ENCODE results near the gene AGA.

Gene AGA

GRCh38 chr4:177400030-177400429 is 42.2 kb downstream of the AGA start:
- Histone ChIP-seq H3K23ac (ENCODE audit: low read length in 2 of 2) (no peak overlapping the region), H3K36me3 (ENCODE audit: control insufficient read depth in 1 of 2, insufficient read depth in 2 of 2, low read depth in 1 of 2, low read length in 2 of 2) (no peaks in the 10 kb centered on the region), H3K4me2 (ENCODE audit: low read length, poor library complexity, severe bottlenecking) (no peak overlapping the region), H2BK120ac (ENCODE audit: low read depth, low read length) (no peak overlapping the region), H3K4me3 (ENCODE audit: insufficient read depth in 1 of 2, low read depth in 1 of 2, low read length in 2 of 2) (no peak overlapping the region), H4K8ac (ENCODE audit: low read length) (no peak overlapping the region), H3K27ac (ENCODE audit: low read length, poor library complexity, severe bottlenecking) (no peak overlapping the region), H2BK15ac (ENCODE audit: low read depth, poor library complexity, severe bottlenecking) (no peak overlapping the region), H4K91ac (ENCODE audit: low read length) (no peak overlapping the region), H2AFZ (ENCODE audit: low read depth, low read length) (no peak overlapping the region), H3K4me1 (ENCODE audit: control insufficient read depth, insufficient read depth, low read depth, low read length) (no peaks in the 10 kb centered on the region), H3K4ac (ENCODE audit: low read depth in 1 of 2, low read length in 2 of 2) (no peak overlapping the region), H3K9ac (ENCODE audit: low read length) (no peak overlapping the region), H2AK5ac (ENCODE audit: low read length, severe bottlenecking) (no peak overlapping the region), H3K79me1 (replicated peaks; ENCODE audit: low read length, poor library complexity, severe bottlenecking) (no peaks in the 10 kb centered on the region), H3K14ac (ENCODE audit: low read length in 2 of 2) (no peak overlapping the region), H3K27me3 (ENCODE audit: control insufficient read depth in 1 of 2, insufficient read depth in 1 of 2, low read length in 2 of 2) (peaks cover 0 to 8% of the 10 kb centered on the region in 2 experiments), H2BK12ac (ENCODE audit: low read length in 2 of 2) (no peak overlapping the region), H2BK5ac (ENCODE audit: low read depth, low read length, poor library complexity, severe bottlenecking) (no peak overlapping the region), H3K9me3 (ENCODE audit: control insufficient read depth, low read length) (no peaks in the 10 kb centered on the region), H3K18ac (ENCODE audit: low read depth in 1 of 2, low read length in 2 of 2) (no peak overlapping the region)
- no peak for DNase-seq
- WGBS, result 83% methylated on average over 1 of the region's 2 CpGs

DNA sequence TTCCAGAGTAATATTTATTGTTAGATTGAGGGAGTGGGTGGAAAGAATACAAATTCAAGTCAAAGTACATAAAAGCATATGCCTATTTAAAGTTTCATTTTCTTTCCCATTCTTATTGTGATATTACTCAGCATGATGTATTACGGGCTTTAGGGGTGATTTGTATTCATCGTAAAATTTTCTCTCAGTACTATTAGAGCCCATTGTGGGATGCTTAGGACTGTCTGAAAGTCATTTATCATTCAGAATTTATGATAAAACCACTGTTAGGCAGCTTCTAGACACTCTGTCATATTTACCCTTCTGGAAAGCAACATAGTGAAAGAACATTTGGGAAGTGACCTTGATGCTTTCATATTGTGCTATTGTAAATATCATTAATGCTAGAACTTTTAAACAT is 45.9 kb downstream of the AGA start:
- no peak overlapping the region for H2AK5ac ChIP-seq (ENCODE audit: low read length, severe bottlenecking)
- H3K36me3 ChIP-seq (ENCODE audit: control insufficient read depth in 1 of 2, insufficient read depth in 2 of 2, low read depth in 1 of 2, low read length in 2 of 2), result no peaks in the 10 kb centered on the region
- no peak overlapping the region for H4K8ac ChIP-seq (ENCODE audit: low read length)
- H3K79me1 ChIP-seq (replicated peaks; ENCODE audit: low read length, poor library complexity, severe bottlenecking), result no peaks in the 10 kb centered on the region
- no peak overlapping the region for H3K4me2 ChIP-seq (ENCODE audit: low read length, poor library complexity, severe bottlenecking)
- no peak overlapping the region for H3K4me3 ChIP-seq (ENCODE audit: insufficient read depth in 1 of 2, low read depth in 1 of 2, low read length in 2 of 2)
- H3K4ac ChIP-seq (ENCODE audit: low read depth in 1 of 2, low read length in 2 of 2), result no peak overlapping the region
- no CpG with 5 or more reads among the region's 2 CpGs for WGBS
- no peak overlapping the region for H3K14ac ChIP-seq (ENCODE audit: low read length in 2 of 2)
- no peaks in the 10 kb centered on the region for H3K9me3 ChIP-seq (ENCODE audit: control insufficient read depth, low read length)
- H3K27ac ChIP-seq (ENCODE audit: low read length, poor library complexity, severe bottlenecking), result no peak overlapping the region
- H3K23ac ChIP-seq (ENCODE audit: low read length in 2 of 2), result no peak overlapping the region
- no peak overlapping the region for H2BK120ac ChIP-seq (ENCODE audit: low read depth, low read length)
- no peak overlapping the region for H2BK5ac ChIP-seq (ENCODE audit: low read depth, low read length, poor library complexity, severe bottlenecking)
- no peaks in the 10 kb centered on the region for H3K27me3 ChIP-seq (ENCODE audit: control insufficient read depth in 1 of 2, insufficient read depth in 1 of 2, low read length in 2 of 2)
- H4K91ac ChIP-seq (ENCODE audit: low read length), result no peak overlapping the region
- no peak overlapping the region for H2BK15ac ChIP-seq (ENCODE audit: low read depth, poor library complexity, severe bottlenecking)
- no peak for DNase-seq
- no peak overlapping the region for H3K9ac ChIP-seq (ENCODE audit: low read length)
- no peak overlapping the region for H2BK12ac ChIP-seq (ENCODE audit: low read length in 2 of 2)
- H3K4me1 ChIP-seq (ENCODE audit: control insufficient read depth, insufficient read depth, low read depth, low read length), result no peaks in the 10 kb centered on the region
- H2AFZ ChIP-seq (ENCODE audit: low read depth, low read length), result no peak overlapping the region
- H3K18ac ChIP-seq (ENCODE audit: low read depth in 1 of 2, low read length in 2 of 2), result no peak overlapping the region

DNA sequence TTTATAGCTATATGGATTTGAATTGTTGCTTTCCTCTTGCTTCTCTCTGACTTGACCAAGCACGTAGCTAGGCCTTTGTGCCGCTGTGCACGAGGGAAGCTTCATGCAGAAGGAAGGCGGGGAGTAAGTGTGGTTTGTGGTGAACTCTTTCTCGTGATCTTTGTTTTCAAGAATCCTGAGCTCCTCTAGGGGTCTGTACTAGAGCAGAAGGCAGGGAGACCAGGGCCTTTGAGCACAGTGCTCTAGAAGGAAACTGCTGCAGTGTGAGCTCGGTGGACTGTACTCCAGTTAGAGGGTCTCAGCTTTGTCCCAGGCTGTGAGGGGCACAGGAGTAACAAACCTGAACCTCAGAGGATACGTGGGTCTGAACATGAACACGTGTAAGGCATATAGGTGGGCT is 49.0 kb downstream of the AGA start:
- H2BK120ac ChIP-seq (ENCODE audit: low read depth, low read length), result no peak overlapping the region

DNA sequence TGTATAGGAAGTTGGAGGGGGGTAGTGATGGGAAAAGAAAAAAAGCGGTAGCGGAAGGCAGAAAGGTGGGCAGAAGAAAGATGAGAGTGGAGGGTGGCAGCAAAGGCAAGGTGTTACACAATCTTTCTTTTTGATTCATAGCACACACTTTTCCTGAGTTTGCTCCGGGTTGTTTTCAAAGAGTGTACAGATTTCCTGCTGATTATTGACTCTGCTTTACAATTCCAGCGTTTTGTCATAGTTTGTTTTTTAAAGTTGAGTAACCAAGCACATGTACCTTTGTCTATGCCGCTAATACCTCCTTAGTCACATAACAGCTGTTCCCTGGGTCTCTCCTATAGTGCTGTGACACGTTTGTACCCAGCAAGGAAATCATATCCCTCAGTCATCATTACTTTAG is 50.3 kb downstream of the AGA start:
- no peak overlapping the region for H3K18ac ChIP-seq (ENCODE audit: low read depth in 1 of 2, low read length in 2 of 2)
- no peak overlapping the region for H2AK5ac ChIP-seq (ENCODE audit: low read length, severe bottlenecking)
- no peaks in the 10 kb centered on the region for H3K79me1 ChIP-seq (replicated peaks; ENCODE audit: low read length, poor library complexity, severe bottlenecking)
- no peak overlapping the region for H3K4me2 ChIP-seq (ENCODE audit: low read length, poor library complexity, severe bottlenecking)
- 95% methylated on average over 6 of the region's 6 CpGs for WGBS
- no peaks in the 10 kb centered on the region for H3K4me1 ChIP-seq (ENCODE audit: control insufficient read depth, insufficient read depth, low read depth, low read length)
- H3K4me3 ChIP-seq (ENCODE audit: insufficient read depth in 1 of 2, low read depth in 1 of 2, low read length in 2 of 2), result no peak overlapping the region
- no peak overlapping the region for H4K91ac ChIP-seq (ENCODE audit: low read length)
- H2BK120ac ChIP-seq (ENCODE audit: low read depth, low read length), result no peak overlapping the region
- DNase-seq, result no peak
- H2BK5ac ChIP-seq (ENCODE audit: low read depth, low read length, poor library complexity, severe bottlenecking), result no peak overlapping the region
- no peak overlapping the region for H2BK12ac ChIP-seq (ENCODE audit: low read length in 2 of 2)
- H3K27ac ChIP-seq (ENCODE audit: low read length, poor library complexity, severe bottlenecking), result no peak overlapping the region
- H3K4ac ChIP-seq (ENCODE audit: low read depth in 1 of 2, low read length in 2 of 2), result no peak overlapping the region
- no peak overlapping the region for H3K9ac ChIP-seq (ENCODE audit: low read length)
- no peak overlapping the region for H4K8ac ChIP-seq (ENCODE audit: low read length)
- H3K27me3 ChIP-seq (ENCODE audit: control insufficient read depth in 1 of 2, insufficient read depth in 1 of 2, low read length in 2 of 2), result no peaks in the 10 kb centered on the region
- no peak overlapping the region for H2AFZ ChIP-seq (ENCODE audit: low read depth, low read length)
- no peak overlapping the region for H3K23ac ChIP-seq (ENCODE audit: low read length in 2 of 2)
- no peaks in the 10 kb centered on the region for H3K36me3 ChIP-seq (ENCODE audit: control insufficient read depth in 1 of 2, insufficient read depth in 2 of 2, low read depth in 1 of 2, low read length in 2 of 2)
- no peak overlapping the region for H2BK15ac ChIP-seq (ENCODE audit: low read depth, poor library complexity, severe bottlenecking)
- H3K14ac ChIP-seq (ENCODE audit: low read length in 2 of 2), result no peak overlapping the region
- H3K9me3 ChIP-seq (ENCODE audit: control insufficient read depth, low read length), result no peaks in the 10 kb centered on the region

More for the DNA sequence above, 49.0 kb downstream of the AGA start:
- no peak overlapping the region for H2BK5ac ChIP-seq (ENCODE audit: low read depth, low read length, poor library complexity, severe bottlenecking)
- H2AFZ ChIP-seq (ENCODE audit: low read depth, low read length), result no peak overlapping the region
- no peak overlapping the region for H3K4ac ChIP-seq (ENCODE audit: low read depth in 1 of 2, low read length in 2 of 2)
- H3K9ac ChIP-seq (ENCODE audit: low read length), result no peak overlapping the region
- no peak overlapping the region for H3K4me3 ChIP-seq (ENCODE audit: insufficient read depth in 1 of 2, low read depth in 1 of 2, low read length in 2 of 2)
- no peak overlapping the region for H4K8ac ChIP-seq (ENCODE audit: low read length)
- no peak overlapping the region for H3K23ac ChIP-seq (ENCODE audit: low read length in 2 of 2)
- no peaks in the 10 kb centered on the region for H3K79me1 ChIP-seq (replicated peaks; ENCODE audit: low read length, poor library complexity, severe bottlenecking)
- no peak overlapping the region for H3K14ac ChIP-seq (ENCODE audit: low read length in 2 of 2)
- DNase-seq, result no peak
- H2BK12ac ChIP-seq (ENCODE audit: low read length in 2 of 2), result no peak overlapping the region
- H3K4me2 ChIP-seq (ENCODE audit: low read length, poor library complexity, severe bottlenecking), result no peak overlapping the region
- H3K27me3 ChIP-seq (ENCODE audit: control insufficient read depth in 1 of 2, insufficient read depth in 1 of 2, low read length in 2 of 2), result no peaks in the 10 kb centered on the region
- H3K36me3 ChIP-seq (ENCODE audit: control insufficient read depth in 1 of 2, insufficient read depth in 2 of 2, low read depth in 1 of 2, low read length in 2 of 2), result no peaks in the 10 kb centered on the region
- no peak overlapping the region for H4K91ac ChIP-seq (ENCODE audit: low read length)
- H3K27ac ChIP-seq (ENCODE audit: low read length, poor library complexity, severe bottlenecking), result no peak overlapping the region
- no peak overlapping the region for H2AK5ac ChIP-seq (ENCODE audit: low read length, severe bottlenecking)
- no peaks in the 10 kb centered on the region for H3K4me1 ChIP-seq (ENCODE audit: control insufficient read depth, insufficient read depth, low read depth, low read length)
- H2BK15ac ChIP-seq (ENCODE audit: low read depth, poor library complexity, severe bottlenecking), result no peak overlapping the region
- no peak overlapping the region for H3K18ac ChIP-seq (ENCODE audit: low read depth in 1 of 2, low read length in 2 of 2)
- no peaks in the 10 kb centered on the region for H3K9me3 ChIP-seq (ENCODE audit: control insufficient read depth, low read length)
- WGBS, result 79% methylated on average over 8 of the region's 8 CpGs
